GM12878 (cell line): ENCODE data around the gene VTN. TPM values are rescaled to one million over a fixed set of nuclear protein-coding genes. Genes with fewer than 3 reads are reported as not detected.

Source experiments
- ATAC-seq: fragments of 200-7000 bp; cut with Tn5 transposase; 3 replicates; pipeline ENCODE4 v1.9.1; 2020; ENCODE audit warnings: mild to moderate bottlenecking, moderate library complexity
- BruUV-seq: library from RNA; stranded (reverse); fragments of 400-500 nt; replicated peaks from 2 replicates; lab custom pipeline; 2021; lab: Mats Ljungman, UMichigan
- CTCF ChIA-PET: fragments of 300-600 bp; sonication (Branson Sonifier 250); formaldehyde crosslinking; extraction: SDS; loops from one replicate; lab custom pipeline; 2021; ENCODE audit warnings: inconsistent platforms; lab: Yijun Ruan, JAX
- POLR2A ChIA-PET: fragments of 350-600 bp; formaldehyde crosslinking; extraction: SDS; loops from one replicate; lab custom pipeline; 2021; ENCODE audit warnings: inconsistent platforms; lab: Charles Lee
- RAD21 ChIA-PET: fragments of 300-600 bp; sonication (Branson Sonifier 250); formaldehyde crosslinking; loops from one replicate; lab custom pipeline; 2023; ENCODE audit warnings: antibody characterized with exemption; ENCODE audit not compliant: unreplicated experiment; lab: Charles Lee
- SMC1A ChIA-PET: fragments of 300-600 bp; sonication (Branson Sonifier 250); formaldehyde crosslinking; loops from one replicate; lab custom pipeline; 2023; ENCODE audit not compliant: unreplicated experiment, uncharacterized antibody; lab: Charles Lee
- DNase-seq: peaks from one replicate; pipeline ENCODE4 v3.0.0-alpha.2; 2011; ENCODE audit warnings: low read depth, low spot score
- FAIRE-seq: peaks from 3 replicates; lab custom pipeline; 2011; peaks lifted over from hg19 to GRCh38; lab: Jason Lieb, UNC
- H2AFZ ChIP-seq: 2 replicates; pipeline ENCODE4 v1.6.0; 2011; ENCODE audit warnings: low read depth, low read length, control low read depth; ENCODE audit not compliant: control insufficient read depth
- H3K27ac ChIP-seq: 2 replicates; pipeline ENCODE4 v1.5.1; 2011; ENCODE audit warnings: control low read depth; ENCODE audit not compliant: control insufficient read depth, insufficient read depth
- H3K27me3 ChIP-seq, 2 experiments: replicated peaks in 1 of 2; 2 replicates each; pipeline versions ENCODE4 v1.6.0 to v1.6.1; 2011; ENCODE audit warnings: low read length in 1 of 2; ENCODE audit not compliant: control insufficient read depth in 2 of 2, insufficient read depth in 2 of 2
- H3K36me3 ChIP-seq, 2 experiments: 2 replicates each; pipeline ENCODE4 v1.5.1; 2011; ENCODE audit warnings: low read length in 1 of 2; ENCODE audit not compliant: control insufficient read depth in 2 of 2, insufficient read depth in 2 of 2
- H3K4me1 ChIP-seq: 2 replicates; pipeline ENCODE4 v1.6.1; 2011; ENCODE audit warnings: mild to moderate bottlenecking, low read length, moderate library complexity, mixed read lengths; ENCODE audit not compliant: control insufficient read depth, insufficient read depth
- H3K4me2 ChIP-seq: 2 replicates; pipeline ENCODE4 v1.6.0; 2011; ENCODE audit warnings: control low read depth; ENCODE audit not compliant: control insufficient read depth, insufficient read depth
- H3K4me3 ChIP-seq: fragments of 200-600 bp; sonication (generic); 2 replicates; pipeline ENCODE4 v1.5.1; 2016
- H3K79me2 ChIP-seq: 2 replicates; pipeline ENCODE4 v1.6.0; 2011; ENCODE audit warnings: low read length; ENCODE audit not compliant: control insufficient read depth, insufficient read depth
- H3K9ac ChIP-seq: 2 replicates; pipeline ENCODE4 v1.8.0; 2011; ENCODE audit warnings: low read length, control low read depth, mixed read lengths; ENCODE audit not compliant: control insufficient read depth, insufficient read depth
- H3K9me3 ChIP-seq: replicated peaks from 3 replicates; pipeline ENCODE4 v1.5.1; 2011; ENCODE audit warnings: mild to moderate bottlenecking, low read length; ENCODE audit not compliant: control insufficient read depth, insufficient read depth
- H4K20me1 ChIP-seq: 2 replicates; pipeline ENCODE4 v1.6.0; 2011; ENCODE audit not compliant: control insufficient read depth, insufficient read depth
- ASH2L ChIP-seq: fragments of 300-600, 200-600 bp; sonication (generic); IDR thresholded peaks from 2 replicates; pipeline ENCODE4 v1.6.1; 2017; ENCODE audit warnings: low read depth, mild to moderate bottlenecking, borderline replicate concordance
- CEBPB ChIP-seq, 2 experiments: fragments of 150-350 bp in 1 of 2; IDR thresholded peaks; 2 replicates each; pipeline ENCODE4 v1.6.1; 2012 to 2014; ENCODE audit warnings: low read depth in 2 of 2, low read length in 2 of 2, borderline replicate concordance in 1 of 2, inconsistent platforms in 1 of 2
- CHD1 ChIP-seq: IDR thresholded peaks from 2 replicates; pipeline ENCODE4 v1.6.1; 2012; ENCODE audit warnings: low read depth, low read length, improper control_type of control experiment
- NBN ChIP-seq: fragments of 450-650 bp; IDR thresholded peaks from 2 replicates; pipeline ENCODE4 v1.6.1; 2016
- NKRF ChIP-seq: fragments of 450-650 bp; conservative IDR thresholded peaks from 2 replicates; pipeline ENCODE4 v1.6.1; 2017; ENCODE audit warnings: mild to moderate bottlenecking, moderate library complexity
- NR2F1 ChIP-seq: fragments of 450-650 bp; conservative IDR thresholded peaks from 2 replicates; pipeline ENCODE4 v1.6.1; 2017; ENCODE audit warnings: mild to moderate bottlenecking
- PKNOX1 ChIP-seq: fragments of 450-650 bp; IDR thresholded peaks from 2 replicates; pipeline ENCODE4 v1.6.1; 2016; ENCODE audit warnings: mild to moderate bottlenecking
- RELA ChIP-seq: fragments of 450-650 bp; IDR thresholded peaks from 2 replicates; pipeline ENCODE4 v1.8.0; 2014; ENCODE audit warnings: borderline replicate concordance; ENCODE audit not compliant: partially characterized antibody
- REST ChIP-seq: IDR thresholded peaks from 2 replicates; pipeline ENCODE4 v1.6.1; 2012; ENCODE audit warnings: mild to moderate bottlenecking, low read depth, low read length
- TCF3 ChIP-seq: IDR thresholded peaks from 2 replicates; pipeline ENCODE4 v1.6.1; 2012; ENCODE audit warnings: low read depth, mild to moderate bottlenecking, low read length, borderline replicate concordance; ENCODE audit not compliant: insufficient read depth
- ZBED1 ChIP-seq: IDR thresholded peaks from 2 replicates; pipeline ENCODE4 v1.6.1; 2016; ENCODE audit warnings: borderline replicate concordance
- ZBTB33 ChIP-seq: fragments of 450-650 bp; IDR thresholded peaks from 2 replicates; pipeline ENCODE4 v1.6.1; 2017; ENCODE audit warnings: mild to moderate bottlenecking
- ZNF207 ChIP-seq: fragments of 450-650 bp; IDR thresholded peaks from 2 replicates; pipeline ENCODE4 v1.6.1; 2014; ENCODE audit warnings: antibody characterized with exemption, mild to moderate bottlenecking, borderline replicate concordance
- ZZZ3 ChIP-seq: IDR thresholded peaks from 2 replicates; pipeline ENCODE4 v1.6.1; 2011; ENCODE audit warnings: low read depth; ENCODE audit not compliant: control insufficient read depth, insufficient read length
- WGBS: methylation state at CpG from one replicate; pipeline ENCODE4 v1.1.6; 2016; ENCODE audit warnings: low lambda C conversion rate; ENCODE audit not compliant: insufficient replicate concordance, insufficient coverage; ENCODE audit errors: missing lambda C conversion rate; 5-methylcytosine and 5-hydroxymethylcytosine counted together
- in situ Hi-C: fragments of 300-500 bp; cut with MboI; formaldehyde crosslinking; loops from 9 replicates; pipeline ENCODE4 v1.14.3; 2018; ENCODE audit warnings: mixed read lengths
- intact Hi-C: fragments of 100-400 bp; cut with micrococcal nuclease; formaldehyde crosslinking; loops from one replicate; pipeline ENCODE4 v1.14.2; 2022; ENCODE audit not compliant: unreplicated experiment
- polyA plus RNA-seq, 11 experiments: library from polyadenylated mRNA; depleted of rRNA in 4 of 11; unstranded in 6 of 11; stranded (reverse) in 5 of 11; fragments of >200 nt; fragmentation: Nextera tagmentation in 4 of 11; fragmentation: Illumina TruSeq in 1 of 11; extraction: Ambion mirVana in 4 of 11; extraction: Trizol in 1 of 11; gene quantifications; 1 replicate in 1 of 11; 2 replicates in 10 of 11; pipeline versions ENCODE4 v1.2.1 to v1.2.3, GENCODE V29; 2011 to 2016; ENCODE audit warnings: inconsistent platforms in 2 of 11, missing spikeins in 2 of 11, low read depth in 1 of 11
- total RNA-seq, 4 experiments: library from RNA; depleted of rRNA in 3 of 4; stranded (reverse); fragments of >200 nt in 3 of 4; fragmentation: Illumina TruSeq in 1 of 4; extraction: Trizol in 1 of 4; gene quantifications; 2 replicates each; pipeline versions ENCODE4 v1.2.1 to v1.2.3, GENCODE V29; 2013 to 2021

Gene VTN
- total and polyA plus RNA-seq, 10 of the 15 experiments (the other 5 are each of a cell fraction or from before 2014, with no cell fraction given), result 0.04 to 1.3 (median 0.13) TPM; not detected in 5

GRCh38 chr17:28405632-28406472, 35.7 kb upstream of the VTN start, which contains the start of gene SLC46A1:
Gene SLC46A1 (minus strand): TSS chr17:28406212. CDS start chr17:28406114, 98 bp downstream.
- H4K20me1 ChIP-seq, result no peaks in the 10 kb centered on the region
- H3K4me2 ChIP-seq, result peak within 1 kb of the TSS; percentile 80
- ChIA-PET SMC1A (interaction anchor here (1.2 kb wide), 1 partner anchor 26 kb away, joined by 3 read pairs; no protein-coding TSS in a partner anchor), CTCF (interaction anchor here (1.1 to 4.0 kb wide), 3 partner anchors 10 to 600 kb away, joined by 3 to 19 read pairs (median 4); no protein-coding TSS in a partner anchor), RAD21 (no interaction called here), POLR2A (interaction anchor here (0.7 kb wide), 1 partner anchor 37 kb away, joined by 3 read pairs; no protein-coding TSS in a partner anchor)
- H2AFZ ChIP-seq, result peak within 1 kb of the TSS; percentile 87
- no peaks in the 10 kb centered on the region for H3K79me2 ChIP-seq
- ATAC-seq, result peak; percentile 95
- 1% methylated on average over 65 of the region's 70 CpGs for WGBS
- H3K27ac ChIP-seq, result peak within 1 kb of the TSS; percentile 37; the same call in 1 of the 2 replicates
- no peaks in the 10 kb centered on the region for H3K9me3 ChIP-seq
- intact Hi-C loops (no loop called here), in situ Hi-C loops (no loop called here)
- FAIRE-seq, result no peak
- peak within 1 kb of the TSS; percentile 75 for H3K4me3 ChIP-seq
- peak within 1 kb of the TSS; percentile 72 for H3K9ac ChIP-seq
- H3K27me3 ChIP-seq, result no peaks in the 10 kb centered on the region
- no peak for DNase-seq
- H3K4me1 ChIP-seq, result peaks cover 3% of the 10 kb centered on the region
- no peaks in the 10 kb centered on the region for H3K36me3 ChIP-seq
- no TSS peak for BruUV-seq
- TF ChIP-seq ZBTB33 (no peak), REST (no peak), PKNOX1 (no peak), ZNF207 (0 out of 2 replicates have a peak, but pooled peaks have one; percentile 32), ZBED1 (no peak), ZZZ3 (no peak), RELA (no peak), CHD1 (no peak), NKRF (peak; percentile 79), TCF3 (no peak), CEBPB (IDR thresholded peaks at IDR 0.05; ENCODE audit: borderline replicate concordance in 1 of 2, low read depth in 2 of 2, low read length in 2 of 2) (no peak), ASH2L (no peak), NR2F1 (0 out of 2 replicates have a peak, but pooled peaks have one; percentile 59), NBN (no peak)
